HUES48 (cell line): ENCODE measurements around the gene BRME1.

Experiments
- H3K27ac ChIP-seq: one replicate; pipeline ENCODE4 v1.7.0; 2013; ENCODE audit warnings: low read depth, low read length, inconsistent platforms
- H3K27me3 ChIP-seq: 2 replicates; pipeline ENCODE4 v1.6.1; 2013; ENCODE audit warnings: mild to moderate bottlenecking, low read length; ENCODE audit not compliant: control insufficient read depth, insufficient read depth
- H3K36me3 ChIP-seq: 2 replicates; pipeline ENCODE4 v1.6.1; 2013; ENCODE audit warnings: low read length; ENCODE audit not compliant: control insufficient read depth, insufficient read depth
- H3K4me1 ChIP-seq: 2 replicates; pipeline ENCODE4 v1.6.1; 2013; ENCODE audit warnings: mild to moderate bottlenecking, low read length; ENCODE audit not compliant: control insufficient read depth, insufficient read depth
- H3K4me3 ChIP-seq: 2 replicates; pipeline ENCODE4 v1.5.1; 2013; ENCODE audit warnings: mild to moderate bottlenecking, low read depth, low read length
- H3K9ac ChIP-seq: 2 replicates; pipeline ENCODE4 v1.6.1; 2013; ENCODE audit warnings: mild to moderate bottlenecking, low read depth, low read length, moderate library complexity
- H3K9me3 ChIP-seq: 2 replicates; pipeline ENCODE4 v1.6.1; 2013; ENCODE audit warnings: low read length; ENCODE audit not compliant: control insufficient read depth, insufficient read depth

BRME1 gene

DNA sequence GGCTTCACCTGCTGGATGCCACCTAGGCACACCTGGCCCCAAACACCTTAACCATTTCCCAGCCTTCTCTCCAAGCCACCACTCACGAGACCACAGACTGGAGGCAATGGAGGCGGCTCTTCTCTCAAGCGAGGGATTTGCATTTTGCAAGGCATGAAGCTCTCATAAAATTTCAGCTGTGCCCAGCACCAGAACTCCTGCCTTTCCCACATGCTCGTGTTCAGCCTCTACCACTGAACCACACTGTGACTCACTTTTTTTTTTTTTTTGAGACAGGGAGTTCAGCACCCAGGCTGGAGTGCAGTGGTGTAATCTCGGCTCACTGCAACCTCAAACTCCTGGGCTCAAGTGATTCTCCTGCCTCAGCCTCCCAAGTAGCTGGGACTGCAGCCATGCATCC is 18.4 kb downstream of the BRME1 start:
- Histone ChIP-seq H3K9ac (no peak overlapping the region), H3K36me3 (no peaks in the 10 kb centered on the region), H3K4me3 (no peak overlapping the region), H3K9me3 (no peaks in the 10 kb centered on the region), H3K27me3 (no peaks in the 10 kb centered on the region), H3K4me1 (no peaks in the 10 kb centered on the region), H3K27ac (no peak overlapping the region)

DNA sequence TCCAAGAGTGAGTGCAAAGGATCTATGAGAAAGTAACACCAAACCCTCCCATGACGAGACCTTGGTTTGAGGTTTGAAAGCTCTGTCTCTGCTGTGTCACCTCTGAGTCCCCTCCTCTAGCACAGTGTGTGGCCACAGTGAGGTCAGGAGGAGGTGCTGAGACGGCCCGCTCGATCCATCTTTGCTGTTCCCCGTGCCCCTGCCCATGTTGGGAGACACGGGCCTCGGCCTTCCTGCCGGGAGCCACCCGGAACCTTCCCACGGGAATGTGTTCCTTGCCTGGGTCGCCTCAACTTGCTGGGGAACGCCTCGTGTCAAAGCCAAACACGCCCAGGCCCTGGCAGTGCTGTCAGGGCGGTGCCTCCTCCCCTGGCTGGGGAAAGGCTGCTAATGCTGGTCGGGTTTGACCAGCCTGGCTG is 18.9 kb downstream of the BRME1 start:
- Histone ChIP-seq H3K4me1 (no peaks in the 10 kb centered on the region; the same call in 1 of the 2 replicates), H3K4me3 (no peak overlapping the region), H3K36me3 (no peaks in the 10 kb centered on the region), H3K27me3 (no peaks in the 10 kb centered on the region), H3K9ac (no peak overlapping the region), H3K9me3 (no peaks in the 10 kb centered on the region), H3K27ac (no peak overlapping the region)

DNA sequence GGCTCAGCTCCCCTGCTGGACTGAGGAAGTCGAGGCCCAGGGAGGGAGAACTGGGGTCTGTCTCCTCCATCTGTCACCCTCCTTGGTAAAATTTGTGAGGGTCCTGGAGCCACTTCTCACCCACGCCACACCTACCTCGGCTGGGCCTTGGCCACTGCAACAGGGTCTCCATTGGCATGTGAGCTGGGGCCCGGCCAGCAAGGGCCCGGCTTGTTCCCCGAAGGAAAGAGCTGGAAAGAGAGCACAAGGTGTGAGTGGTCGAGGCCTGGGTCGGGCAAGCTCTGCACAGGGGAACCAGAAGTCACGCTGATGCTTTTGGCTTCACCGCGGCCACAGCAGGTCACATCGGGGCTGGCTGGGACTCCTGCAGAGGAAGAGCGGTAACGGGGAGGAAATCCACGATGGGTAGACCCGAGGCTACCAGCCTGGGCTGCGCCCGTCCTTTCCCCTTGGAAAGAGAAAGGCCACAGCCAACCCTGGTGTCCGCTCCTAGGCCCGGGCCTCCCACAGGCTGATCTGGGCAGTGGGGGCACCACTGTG is 20.0 kb downstream of the BRME1 start:
- Histone ChIP-seq H3K4me1 (peaks cover 8% of the 10 kb centered on the region), H3K9me3 (no peaks in the 10 kb centered on the region), H3K27ac (no peak overlapping the region), H3K27me3 (no peaks in the 10 kb centered on the region), H3K9ac (no peak overlapping the region), H3K4me3 (no peak overlapping the region), H3K36me3 (no peaks in the 10 kb centered on the region)

DNA sequence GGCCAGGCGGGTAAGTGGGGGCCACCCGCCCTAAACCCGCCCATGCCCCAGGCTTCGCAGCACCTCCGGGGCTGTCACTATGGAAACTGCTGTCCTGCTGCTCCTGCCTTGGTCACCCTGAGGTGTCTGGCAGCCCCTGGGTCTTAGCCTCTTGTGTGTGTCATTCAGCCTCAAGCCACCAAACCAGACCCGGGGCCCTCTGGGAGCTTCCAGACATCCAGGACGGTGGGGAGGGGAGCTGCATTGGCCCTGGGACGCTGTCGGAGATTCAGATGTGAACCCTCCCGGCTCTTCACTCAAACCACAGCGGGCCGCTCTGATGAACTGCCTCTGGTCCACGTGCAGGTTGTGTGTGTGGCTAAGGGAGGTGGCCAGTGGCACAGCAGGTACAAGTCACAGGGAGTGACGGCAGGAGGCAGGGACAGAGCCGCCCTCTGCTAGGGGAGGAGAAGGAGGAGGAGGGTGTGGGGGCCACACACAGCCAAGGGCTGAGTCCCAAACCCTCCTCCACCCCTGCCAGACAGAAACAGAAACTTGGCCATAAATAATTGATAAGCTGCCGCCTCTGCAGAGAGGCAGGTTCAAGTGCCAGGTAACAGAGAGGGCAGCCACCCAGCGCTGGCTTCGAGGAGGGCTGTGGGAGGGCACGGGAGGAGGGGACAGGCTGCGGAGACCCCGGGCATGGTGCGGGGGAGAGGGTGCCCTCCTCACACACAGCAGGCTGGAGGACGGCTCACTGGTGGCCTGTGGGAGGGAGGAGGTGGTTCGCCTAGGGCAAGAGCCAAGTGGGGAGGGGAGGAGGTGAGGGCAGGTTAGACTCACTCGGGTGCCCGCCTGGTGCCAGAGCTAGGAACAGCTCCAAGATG is 21.0 kb downstream of the BRME1 start:
- H3K27me3 ChIP-seq, result no peaks in the 10 kb centered on the region
- H3K4me1 ChIP-seq, result peaks cover 15% of the 10 kb centered on the region
- H3K9ac ChIP-seq, result no peak overlapping the region

DNA sequence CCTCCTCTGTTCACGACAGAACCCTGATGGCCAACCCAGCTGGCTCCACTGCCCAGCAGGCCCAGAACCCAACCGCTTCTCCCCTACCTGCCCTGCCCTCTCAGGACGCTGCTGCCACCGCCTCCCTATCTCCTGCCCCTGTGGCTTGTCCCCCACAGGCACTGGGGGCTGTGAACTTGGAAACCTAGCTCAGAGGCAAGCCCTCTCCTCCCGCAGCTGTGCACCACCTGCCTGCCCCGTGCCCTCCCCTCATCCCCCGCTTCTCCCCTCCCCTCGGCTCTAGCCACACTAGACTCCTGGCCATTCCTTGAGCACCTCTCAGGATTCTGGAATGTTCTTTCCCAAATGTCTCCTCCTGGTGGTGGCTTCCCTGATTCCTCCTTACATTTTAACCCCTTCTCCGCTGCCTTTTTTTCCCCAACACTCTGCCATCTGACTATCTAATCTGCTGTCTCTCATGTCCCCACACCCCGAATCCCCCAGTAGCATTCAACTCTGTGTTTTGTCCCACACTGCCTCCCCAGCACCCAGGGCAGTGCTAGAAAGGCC is 22.3 kb downstream of the BRME1 start:
- H3K9me3 ChIP-seq, result no peaks in the 10 kb centered on the region
- no peak overlapping the region for H3K27ac ChIP-seq
- H3K36me3 ChIP-seq, result no peaks in the 10 kb centered on the region
- no peak overlapping the region for H3K4me3 ChIP-seq
- H3K9ac ChIP-seq, result no peak overlapping the region
- H3K27me3 ChIP-seq, result no peaks in the 10 kb centered on the region
- peaks cover 15% of the 10 kb centered on the region for H3K4me1 ChIP-seq

More for the DNA sequence above, 21.0 kb downstream of the BRME1 start:
- Histone ChIP-seq H3K36me3 (no peaks in the 10 kb centered on the region), H3K4me3 (no peak overlapping the region), H3K9me3 (no peaks in the 10 kb centered on the region), H3K27ac (no peak overlapping the region)

DNA sequence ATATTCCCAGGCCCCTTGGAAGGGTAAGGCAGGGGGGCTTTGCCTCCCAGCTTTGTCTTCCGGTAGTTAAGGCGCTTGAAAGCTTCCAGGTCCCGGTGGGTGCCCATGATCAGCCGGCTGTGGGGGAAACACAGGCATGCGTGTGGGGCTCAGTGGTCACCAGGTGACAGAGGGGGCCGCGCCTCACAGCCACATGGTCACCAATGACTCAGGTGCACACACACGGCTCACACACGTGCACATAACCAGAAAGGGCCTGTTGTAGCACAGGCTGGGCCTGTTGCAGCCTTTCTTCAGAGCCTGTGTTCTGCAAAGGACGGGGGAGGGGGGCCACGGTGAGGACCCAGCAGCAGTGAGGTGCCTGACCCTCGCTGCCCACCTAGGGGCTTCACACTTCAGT is 23.1 kb downstream of the BRME1 start:
- Histone ChIP-seq H3K9ac (no peak overlapping the region), H3K4me3 (no peak overlapping the region), H3K36me3 (no peaks in the 10 kb centered on the region), H3K9me3 (no peaks in the 10 kb centered on the region), H3K27ac (no peak overlapping the region), H3K27me3 (no peaks in the 10 kb centered on the region), H3K4me1 (peaks cover 15% of the 10 kb centered on the region)

DNA sequence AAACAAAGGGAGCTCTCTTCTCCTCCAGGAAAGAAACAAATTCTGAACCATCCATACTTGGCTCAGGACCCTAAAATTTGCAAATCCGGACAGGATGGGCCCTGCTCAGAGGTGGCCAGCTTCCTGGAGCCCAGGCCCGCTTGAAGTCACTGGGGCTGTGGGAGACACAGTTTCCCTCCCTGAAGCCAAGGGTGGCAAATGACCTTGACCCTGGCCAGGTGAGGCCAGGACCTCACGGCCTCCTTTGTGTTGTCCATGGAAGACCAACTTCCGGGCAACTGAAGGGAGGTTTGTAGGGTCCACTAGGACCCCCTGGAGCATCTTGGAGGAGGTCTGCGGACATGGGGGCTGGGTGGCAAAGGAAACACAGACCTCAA is 23.5 kb downstream of the BRME1 start:
- no peak overlapping the region for H3K9ac ChIP-seq
- no peak overlapping the region for H3K4me3 ChIP-seq
- 0 out of 2 replicates have a peak, but pooled peaks cover under 1% of the 10 kb centered on the region for H3K27me3 ChIP-seq
- no peaks in the 10 kb centered on the region for H3K36me3 ChIP-seq
- H3K27ac ChIP-seq, result no peak overlapping the region
- H3K4me1 ChIP-seq, result peaks cover 15% of the 10 kb centered on the region
- no peaks in the 10 kb centered on the region for H3K9me3 ChIP-seq

DNA sequence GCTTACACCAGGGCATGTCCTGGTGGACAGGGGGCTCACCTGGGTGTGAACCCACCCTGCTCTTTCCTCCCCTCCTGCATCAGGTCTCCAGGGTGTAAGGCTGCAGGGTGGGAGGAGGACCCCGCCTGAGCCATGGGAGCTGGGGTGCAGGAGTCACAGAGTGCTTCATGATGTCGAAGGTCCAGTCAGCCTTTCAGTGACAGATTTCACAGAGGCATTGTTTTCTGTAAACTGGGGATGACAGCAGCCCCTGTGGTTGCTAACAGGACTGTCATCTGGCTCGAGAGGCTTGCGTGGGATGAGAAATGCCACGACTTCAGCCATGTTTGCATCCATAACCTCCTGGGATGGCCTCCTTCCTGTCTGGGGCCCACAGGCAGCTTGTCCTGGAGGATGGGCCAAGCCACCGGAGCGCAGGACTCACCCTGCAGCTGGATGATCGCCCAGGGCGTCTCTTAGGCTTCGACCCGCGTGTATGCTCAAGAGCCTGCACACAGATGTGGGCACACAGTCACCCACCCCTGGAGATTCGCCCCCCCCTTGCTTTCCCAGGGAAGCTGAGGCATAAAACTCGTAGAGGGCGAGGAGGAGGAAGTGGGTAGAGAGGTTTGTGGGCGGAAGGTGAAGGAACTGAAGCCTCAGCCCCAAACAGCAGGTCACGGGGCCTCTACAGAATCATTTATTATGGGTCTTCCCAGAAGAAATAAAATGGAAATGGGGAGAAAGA is 24.1 kb downstream of the BRME1 start:
- peak overlapping the region; percentile 80 for H3K27ac ChIP-seq
- no peaks in the 10 kb centered on the region for H3K9me3 ChIP-seq
- no peak overlapping the region for H3K9ac ChIP-seq
- peaks cover 6% of the 10 kb centered on the region; the same call in 1 of the 2 replicates for H3K27me3 ChIP-seq
- H3K4me3 ChIP-seq, result no peak overlapping the region
- H3K4me1 ChIP-seq, result peaks cover 15% of the 10 kb centered on the region
- no peaks in the 10 kb centered on the region for H3K36me3 ChIP-seq

DNA sequence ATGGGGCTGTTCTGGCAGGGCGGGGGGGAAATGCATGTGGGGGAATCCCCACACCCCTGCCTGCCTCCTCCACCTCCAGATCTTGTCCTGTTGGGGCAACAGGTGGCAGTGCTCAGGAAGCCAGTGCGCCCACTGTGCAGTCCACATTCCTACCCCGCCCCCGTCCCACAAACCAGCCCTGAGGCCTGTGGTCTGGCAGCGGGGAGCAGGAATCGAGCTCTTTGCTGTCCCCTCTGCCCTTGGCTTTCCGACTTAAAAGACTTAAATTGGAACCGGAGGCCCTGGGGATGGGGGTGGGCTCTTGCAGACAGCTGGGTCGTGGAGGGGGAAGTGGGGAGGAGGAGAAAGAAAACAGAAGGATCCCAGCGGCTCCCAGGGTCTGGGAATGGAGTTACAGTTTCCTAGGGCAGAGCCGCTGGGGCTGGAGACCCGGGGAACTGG is 24.6 kb downstream of the BRME1 start:
- no peaks in the 10 kb centered on the region for H3K9me3 ChIP-seq
- peak overlapping the region; percentile 80 for H3K27ac ChIP-seq
- peaks cover 15% of the 10 kb centered on the region for H3K4me1 ChIP-seq
- no peak overlapping the region for H3K4me3 ChIP-seq
- H3K36me3 ChIP-seq, result no peaks in the 10 kb centered on the region
- no peak overlapping the region for H3K9ac ChIP-seq
- peaks cover 7% of the 10 kb centered on the region; the same call in 1 of the 2 replicates for H3K27me3 ChIP-seq

DNA sequence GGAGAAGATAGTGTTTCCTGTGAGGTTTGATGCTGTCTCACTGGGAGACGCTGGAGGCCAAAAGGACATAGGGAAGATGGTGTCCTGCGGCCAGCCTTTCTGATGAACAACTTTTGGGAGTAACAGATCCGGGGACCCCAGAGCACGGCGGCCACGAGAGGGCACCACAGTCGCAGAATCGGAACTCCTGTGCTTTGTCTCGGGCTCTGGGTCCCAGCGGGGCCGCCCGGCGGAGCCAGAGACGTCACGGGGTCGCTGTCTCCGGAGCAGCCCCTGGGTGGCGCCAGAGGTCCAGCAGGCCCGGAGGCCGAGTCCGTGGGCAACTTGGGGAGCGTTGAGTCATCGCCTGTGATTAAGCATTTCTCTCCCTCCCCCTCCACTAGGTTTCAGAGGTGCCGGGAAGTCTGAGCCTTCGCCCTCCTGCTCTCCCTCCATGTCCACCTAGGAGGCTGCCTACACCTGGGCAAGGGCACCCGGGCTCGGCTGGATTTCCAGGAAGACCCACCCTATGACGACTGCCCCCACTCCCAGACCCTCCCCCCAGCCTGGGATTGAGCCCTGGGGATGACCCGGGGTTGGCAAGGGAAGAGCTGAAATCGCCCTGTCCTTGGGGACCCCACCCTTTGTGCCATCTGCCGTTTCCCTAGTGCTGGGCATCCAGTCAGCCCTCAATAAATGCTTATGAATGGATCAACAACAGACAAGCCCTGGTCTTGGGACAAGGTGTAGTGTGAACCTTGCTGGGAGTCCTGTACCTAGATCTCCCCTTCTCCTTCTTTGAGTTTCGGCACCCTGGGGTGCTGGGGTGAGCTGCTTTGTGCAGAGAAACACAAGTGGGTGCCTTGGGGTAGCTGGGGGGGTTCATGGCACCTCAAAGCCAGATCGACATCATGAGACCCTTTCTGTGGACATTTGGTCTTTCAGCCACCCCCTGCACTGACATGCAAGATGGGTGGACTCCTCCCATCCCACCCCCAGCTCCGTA is 25.6 kb downstream of the BRME1 start:
- H3K4me1 ChIP-seq, result peaks cover 15% of the 10 kb centered on the region
- H3K9me3 ChIP-seq, result no peaks in the 10 kb centered on the region
- peak overlapping the region; percentile 38; the same call in 1 of the 2 replicates for H3K9ac ChIP-seq
- peak overlapping the region; percentile 52 for H3K27ac ChIP-seq
- peaks cover 14% of the 10 kb centered on the region for H3K27me3 ChIP-seq
- H3K4me3 ChIP-seq, result peak overlapping the region; percentile 20
- no peaks in the 10 kb centered on the region for H3K36me3 ChIP-seq
